Activated T-cell treated with anti-CD3 and anti-CD28 coated beads for 48 hours (primary cell): ENCODE measurements around the gene LRMDA.

Experiments
- DNase-seq: peaks from one replicate; pipeline ENCODE4 v3.0.0-alpha.2; 2020; ENCODE audit warnings: low read depth

The LRMDA gene

DNA sequence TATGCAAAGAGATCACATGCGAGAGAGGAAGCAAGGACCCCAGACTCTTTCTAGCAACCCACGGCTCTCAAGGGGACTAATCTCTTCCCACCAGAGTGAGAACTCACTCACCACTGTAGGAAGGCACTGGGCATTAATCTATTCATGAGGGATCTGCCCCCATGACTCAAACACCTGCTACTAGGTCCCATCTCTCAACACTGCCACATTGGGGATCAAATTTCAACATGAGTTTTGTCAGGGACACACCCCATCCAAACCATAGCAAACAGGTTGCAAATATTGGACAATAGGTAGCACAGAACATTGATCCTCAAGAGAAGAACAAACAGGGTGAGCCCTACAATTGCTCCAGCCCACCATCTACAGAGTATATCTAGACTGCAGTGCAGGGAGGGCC lies 740.6 kb downstream of the LRMDA start:
- DNase-seq, result no peak

DNA sequence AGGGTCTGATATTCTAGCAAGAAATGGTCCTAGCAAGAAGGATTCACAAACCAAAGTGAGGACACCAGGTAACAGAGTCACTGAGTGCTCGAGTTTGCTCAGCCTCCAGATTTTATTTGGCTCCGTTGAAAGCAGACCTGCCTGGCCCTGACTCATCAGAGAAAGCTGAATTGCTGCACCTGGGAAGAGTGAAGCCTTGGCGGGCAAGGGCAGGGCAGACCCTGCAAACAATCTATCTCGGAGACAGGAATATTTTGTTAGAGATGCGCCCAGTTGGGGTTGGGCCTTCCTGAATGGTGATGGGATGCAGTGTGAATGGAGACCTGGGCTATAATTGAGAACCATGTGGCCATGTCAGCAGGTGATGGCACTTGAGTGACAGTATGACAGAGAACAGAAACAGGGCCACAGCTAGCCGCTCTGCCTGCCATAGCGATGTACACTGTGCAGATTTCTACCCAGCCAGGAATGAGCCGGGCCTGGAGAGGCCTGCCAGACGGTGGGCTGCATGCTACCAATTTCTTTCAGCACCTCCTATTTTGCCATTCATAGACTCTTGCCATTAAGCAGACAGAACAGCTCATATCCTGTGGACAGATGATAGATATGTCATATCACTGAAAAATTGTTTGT lies 744.2 kb downstream of the LRMDA start:
- DNase-seq, result no peak

DNA sequence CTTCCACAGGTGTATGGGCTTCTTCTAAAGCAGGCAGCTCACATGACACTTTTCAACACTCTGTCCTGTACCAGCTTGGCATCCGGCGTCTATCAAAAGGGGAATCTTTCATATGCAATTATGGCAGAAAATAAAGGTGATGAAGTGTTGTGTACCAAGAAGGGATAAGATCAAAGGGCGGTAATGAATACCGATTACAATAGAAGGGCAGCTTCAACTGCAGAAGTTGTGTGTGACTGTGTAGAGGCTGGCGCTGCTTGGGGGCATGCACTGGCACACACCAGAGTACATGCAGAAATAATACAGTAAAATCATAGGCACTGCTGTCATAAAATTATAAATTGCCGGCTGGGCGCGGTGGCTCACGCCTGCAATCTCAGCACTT lies 744.7 kb downstream of the LRMDA start:
- no peak for DNase-seq

DNA sequence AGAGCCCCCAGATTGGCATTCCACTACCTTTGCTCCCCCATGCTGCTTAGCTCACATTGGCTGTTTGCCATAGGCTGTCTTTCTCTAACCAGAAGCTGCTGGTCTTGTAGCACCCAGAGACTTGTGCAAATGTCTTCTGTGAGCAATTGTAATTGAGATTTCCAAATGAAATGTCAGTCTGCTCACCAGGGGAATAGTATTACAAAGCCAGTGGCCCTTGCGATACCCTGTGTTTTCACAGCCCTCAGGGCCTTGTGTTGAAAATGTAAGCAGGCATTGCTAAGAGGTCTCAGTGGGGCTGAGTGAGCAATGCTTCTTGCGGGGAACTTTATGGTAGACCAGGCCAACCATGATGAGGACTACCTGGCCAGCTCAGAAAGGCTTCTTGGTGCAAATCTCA lies 746.5 kb downstream of the LRMDA start:
- DNase-seq, result no peak

DNA sequence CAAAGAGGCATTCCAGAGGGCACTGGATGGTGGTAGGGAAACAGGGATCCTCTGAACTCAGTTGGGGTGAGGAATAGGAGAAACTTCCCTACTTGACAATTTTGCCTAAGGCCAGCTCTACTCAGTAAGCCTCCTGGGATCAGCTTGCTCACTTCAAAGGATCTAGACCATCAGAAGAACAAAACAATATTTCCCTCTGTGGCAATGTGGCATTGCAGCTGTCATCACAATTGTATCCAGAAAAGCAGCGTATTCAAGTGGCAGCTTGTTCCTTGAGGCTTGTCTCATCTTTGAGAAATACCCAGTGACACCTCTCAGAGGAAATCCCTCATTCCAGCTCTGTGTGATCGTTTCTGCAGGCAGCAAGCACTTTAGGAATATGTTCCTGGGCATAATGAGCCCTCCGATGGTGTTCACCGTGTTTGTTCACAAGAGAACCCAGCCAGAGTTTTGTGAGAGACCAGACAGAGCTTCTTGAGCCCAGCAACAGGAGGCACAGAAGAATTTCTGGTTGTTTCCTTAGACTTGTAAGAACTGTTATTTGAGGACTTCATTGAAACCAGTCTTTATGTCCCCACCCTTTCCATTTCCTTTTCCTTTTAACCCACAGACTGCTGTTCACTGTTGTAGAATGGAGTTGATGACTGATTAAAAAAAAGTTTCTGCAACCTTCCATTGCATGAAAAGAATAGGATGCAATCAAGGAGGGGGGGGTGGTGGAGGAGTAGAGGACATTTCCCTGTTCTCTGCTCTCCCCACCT lies 747.3 kb downstream of the LRMDA start:
- DNase-seq, result no peak

DNA sequence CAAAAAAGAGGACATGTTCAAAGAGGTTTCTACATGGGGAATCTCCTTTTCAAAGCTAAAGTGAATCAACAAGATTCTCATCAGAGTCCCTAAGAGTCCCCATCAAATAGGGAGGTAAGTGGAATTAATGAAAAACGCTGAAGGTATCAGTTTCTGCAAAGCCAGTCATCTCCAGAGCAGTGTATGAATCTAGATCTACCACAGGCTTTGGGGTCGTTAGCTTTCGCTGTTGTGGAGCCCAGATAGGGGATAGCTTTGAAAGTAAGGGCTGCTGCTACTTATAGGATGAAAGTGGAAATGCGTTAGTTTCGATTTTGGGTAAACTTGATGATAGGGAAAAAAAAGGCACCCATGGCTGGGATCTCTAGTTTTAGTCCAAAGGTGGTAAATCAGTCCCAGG lies 748.4 kb downstream of the LRMDA start:
- DNase-seq, result no peak

DNA sequence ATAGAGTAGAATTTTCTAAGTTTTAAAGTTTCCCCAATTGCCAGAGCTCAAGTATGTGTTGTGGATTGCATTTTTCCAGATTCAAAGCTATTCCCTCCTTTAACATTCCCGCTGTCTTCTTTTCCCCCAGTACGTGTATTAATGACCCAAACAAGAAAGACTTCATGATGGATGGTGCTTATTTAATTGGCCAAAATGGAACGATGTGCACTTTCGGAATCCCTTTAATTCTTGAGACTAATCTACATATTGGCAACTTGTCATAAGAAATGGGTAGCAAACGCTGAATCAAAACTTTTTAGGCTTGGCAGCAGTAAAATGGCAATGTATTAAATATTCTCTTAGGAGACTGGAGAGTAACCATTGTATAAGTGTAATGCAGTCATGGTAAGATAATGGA lies 753.2 kb downstream of the LRMDA start:
- DNase-seq, result no peak

DNA sequence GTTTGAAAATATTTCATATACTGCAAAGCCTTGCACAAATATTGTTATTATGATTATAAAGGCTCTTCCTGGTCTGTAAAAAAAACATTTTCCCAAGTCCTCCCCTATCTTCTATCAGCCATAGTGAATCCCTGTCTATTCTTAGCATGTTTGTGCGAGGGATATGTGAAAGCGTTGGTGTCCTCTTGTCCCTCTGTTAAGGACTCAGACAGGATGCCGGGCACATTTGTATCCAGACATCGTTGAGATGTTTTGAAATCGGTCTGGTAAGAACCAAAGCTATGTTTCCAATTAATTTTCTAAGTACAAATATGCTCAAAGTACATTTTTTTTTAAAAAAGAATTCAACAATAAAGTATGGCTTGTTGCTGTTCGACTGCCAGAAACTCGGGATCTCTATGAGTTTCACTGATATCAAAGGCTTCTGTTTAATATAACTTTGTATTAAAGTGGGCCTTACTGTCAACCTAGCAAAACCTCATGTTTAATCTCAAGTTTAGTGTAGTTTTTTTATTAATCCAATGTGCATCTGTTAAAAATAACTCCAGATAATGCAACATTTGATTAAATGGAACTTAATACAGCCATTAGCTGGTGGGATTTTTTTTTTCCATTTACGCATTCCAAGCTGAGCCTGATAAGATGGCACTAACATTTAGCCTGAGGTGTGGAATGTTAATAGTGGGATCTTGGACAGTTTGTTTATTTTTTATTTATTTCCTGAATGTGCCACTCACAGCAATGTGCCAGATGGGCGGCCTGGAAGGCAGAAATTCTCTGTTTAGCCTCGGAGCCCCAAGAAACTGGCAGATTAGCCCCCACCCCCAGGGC lies 754.3 kb downstream of the LRMDA start:
- no peak for DNase-seq

DNA sequence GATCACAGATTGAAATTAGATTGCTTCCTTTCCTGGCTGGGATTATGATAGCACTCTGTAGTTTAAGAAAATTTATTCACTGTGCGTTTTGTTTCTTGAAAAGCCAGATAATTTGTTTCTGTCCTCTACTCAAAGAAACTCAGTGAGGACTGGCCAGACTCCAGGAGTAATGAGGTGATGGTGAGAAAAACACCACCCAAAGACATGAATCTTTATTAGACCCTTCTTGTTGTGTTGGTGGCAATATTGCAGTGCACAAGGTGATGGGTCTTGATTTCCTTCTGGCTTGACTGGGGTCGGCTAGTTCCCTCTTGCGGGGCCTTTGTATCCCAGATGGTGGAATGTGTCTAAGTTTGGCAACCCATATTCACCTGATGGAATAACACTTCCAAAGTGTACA lies 756.8 kb downstream of the LRMDA start:
- no peak for DNase-seq

DNA sequence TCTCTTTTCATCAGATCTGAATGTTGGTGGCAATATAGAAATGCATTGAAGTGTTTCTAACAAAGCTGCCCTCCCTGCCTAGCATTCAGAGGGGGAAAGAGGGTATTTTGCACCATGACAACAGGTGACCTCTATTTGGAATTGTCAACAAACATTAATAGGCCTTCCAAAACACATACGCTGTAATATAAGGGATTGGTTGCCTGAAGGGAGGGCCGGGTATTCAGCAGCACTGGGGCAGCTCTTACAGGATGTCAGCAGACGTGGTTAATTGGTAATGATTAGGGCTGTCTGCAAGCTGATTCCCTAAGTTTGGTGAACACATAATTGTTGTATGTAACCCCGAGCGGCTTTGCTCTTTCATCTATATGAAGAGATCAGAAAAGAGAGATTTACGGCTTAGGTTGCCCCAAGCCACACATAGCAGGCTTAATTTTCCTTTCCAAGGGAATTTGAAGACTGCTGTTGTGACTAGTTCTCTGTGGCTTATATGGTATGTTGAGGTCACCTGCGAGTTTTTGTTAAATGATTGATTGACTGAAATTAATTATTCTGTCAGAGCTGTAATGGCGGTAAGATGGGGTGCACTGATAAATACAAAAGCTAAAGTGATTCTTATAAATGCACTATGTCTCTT lies 759.3 kb downstream of the LRMDA start:
- no peak for DNase-seq

DNA sequence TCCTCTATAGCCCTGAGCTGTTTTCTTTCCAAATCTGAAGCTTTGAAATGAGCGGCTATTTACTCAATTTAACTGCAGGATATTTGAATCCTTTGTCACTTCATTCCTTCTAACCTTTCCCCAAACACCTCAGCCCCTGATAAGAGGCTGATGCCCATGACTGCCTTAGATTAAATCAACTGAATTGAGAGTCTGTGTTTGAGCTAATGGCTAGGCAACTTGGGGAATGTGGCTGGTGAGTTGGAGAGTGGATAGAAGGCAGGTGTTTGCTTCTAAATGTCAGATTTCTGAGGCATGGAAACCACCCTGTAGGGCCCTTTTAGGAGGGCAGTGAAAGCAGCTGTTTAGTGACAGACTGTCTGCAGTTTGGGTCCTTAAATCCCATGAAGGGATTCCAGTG lies 759.9 kb downstream of the LRMDA start:
- DNase-seq, result no peak

DNA sequence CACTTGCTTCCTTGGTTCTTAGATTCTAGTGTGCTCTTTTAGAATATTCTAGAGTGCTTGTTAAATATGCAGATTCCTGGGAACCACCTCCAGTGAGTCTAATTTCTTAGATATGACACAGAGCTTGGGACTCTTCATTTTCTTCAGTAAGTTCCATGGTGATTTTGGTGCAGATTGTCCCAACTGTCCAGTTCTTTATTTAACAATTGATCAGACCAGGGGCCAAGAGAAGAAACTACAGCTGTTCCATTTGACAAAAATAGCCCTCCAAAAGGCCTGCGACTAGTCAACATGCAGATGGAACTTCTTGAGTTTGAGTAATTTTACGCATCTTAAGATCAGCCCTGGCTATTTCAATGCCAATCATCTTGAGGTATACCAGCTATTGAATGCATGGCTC lies 760.7 kb downstream of the LRMDA start:
- DNase-seq, result no peak

DNA sequence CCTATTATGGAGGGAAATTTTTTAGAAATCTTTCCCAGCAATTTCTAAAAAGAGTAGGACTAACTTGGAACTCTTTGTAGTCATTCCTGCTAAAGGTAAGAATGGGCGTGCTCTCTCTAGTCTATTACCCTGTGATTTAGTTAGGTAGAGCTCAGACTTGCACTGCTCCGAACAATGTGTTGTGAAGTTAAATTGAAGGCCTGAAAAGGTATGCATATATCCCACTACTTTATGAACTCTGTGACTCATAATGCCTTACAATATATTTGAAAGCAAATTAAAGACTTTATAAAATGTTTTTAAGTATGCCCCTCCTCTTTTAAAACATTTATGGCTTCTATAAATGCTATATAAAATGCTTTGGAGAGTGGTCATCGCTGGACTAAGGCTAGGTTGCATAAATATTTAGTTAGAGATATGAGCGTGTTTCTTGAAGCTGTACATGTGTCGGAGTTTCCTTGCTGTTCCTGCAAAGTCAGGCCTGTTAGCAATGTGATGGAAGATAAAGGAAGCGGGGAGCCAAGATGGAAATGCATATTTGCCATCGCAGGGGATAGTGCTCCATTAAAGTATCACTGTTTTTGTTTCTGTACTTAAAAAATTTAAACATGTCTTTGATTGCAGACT lies 761.4 kb downstream of the LRMDA start:
- no peak for DNase-seq

DNA sequence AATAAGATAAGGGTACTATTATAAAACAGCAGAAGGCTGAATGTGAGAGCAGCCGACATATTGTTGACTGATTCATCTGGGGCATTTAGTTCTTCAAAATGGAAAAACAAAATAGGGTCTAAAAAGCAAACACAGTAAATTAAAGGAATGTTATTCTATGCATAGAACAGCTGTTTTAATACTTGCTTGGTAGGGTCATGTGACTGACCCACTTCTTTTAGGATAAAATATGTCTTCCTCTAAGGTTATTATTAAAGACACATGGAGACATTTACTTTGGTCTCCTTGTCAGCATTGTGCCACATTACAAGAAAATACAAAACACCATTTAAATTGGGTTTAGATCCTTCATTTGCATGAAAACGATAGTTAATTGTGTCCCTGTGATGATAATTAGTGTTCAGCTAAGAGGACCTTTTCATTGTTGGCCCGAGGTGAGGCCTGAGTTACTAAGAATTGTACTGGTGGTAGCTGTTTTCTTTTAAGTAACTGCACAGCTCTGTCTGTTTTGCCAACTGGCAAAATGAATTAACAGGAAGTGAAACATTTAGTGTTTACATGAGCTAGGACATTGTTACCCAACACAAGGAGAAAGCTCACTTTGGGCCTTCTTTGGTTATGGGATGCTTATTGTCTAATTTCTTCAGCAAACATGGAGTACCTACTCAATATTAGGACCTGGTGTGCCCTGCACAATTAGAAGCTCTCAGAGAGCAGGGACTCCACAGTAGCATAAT lies 764.4 kb downstream of the LRMDA start:
- DNase-seq, result no peak

DNA sequence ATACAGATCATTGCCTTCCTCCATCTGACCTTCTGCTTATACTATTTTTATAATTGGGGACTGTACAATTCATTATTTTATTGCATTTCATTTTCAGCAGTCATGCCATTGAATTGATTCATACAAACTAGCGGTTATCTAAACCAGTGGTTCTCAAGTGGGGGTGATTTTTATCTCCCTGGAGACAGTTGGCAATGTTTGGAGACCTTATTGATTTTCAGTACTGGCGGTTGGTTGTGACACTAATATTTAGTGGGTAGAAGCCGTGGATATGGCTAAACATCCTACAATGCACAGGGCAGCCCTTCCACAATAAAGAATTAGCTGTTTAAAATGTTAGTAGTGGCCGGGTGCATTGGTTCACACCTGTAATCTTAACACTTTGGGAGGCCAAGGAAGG lies 765.9 kb downstream of the LRMDA start:
- no peak for DNase-seq

DNA sequence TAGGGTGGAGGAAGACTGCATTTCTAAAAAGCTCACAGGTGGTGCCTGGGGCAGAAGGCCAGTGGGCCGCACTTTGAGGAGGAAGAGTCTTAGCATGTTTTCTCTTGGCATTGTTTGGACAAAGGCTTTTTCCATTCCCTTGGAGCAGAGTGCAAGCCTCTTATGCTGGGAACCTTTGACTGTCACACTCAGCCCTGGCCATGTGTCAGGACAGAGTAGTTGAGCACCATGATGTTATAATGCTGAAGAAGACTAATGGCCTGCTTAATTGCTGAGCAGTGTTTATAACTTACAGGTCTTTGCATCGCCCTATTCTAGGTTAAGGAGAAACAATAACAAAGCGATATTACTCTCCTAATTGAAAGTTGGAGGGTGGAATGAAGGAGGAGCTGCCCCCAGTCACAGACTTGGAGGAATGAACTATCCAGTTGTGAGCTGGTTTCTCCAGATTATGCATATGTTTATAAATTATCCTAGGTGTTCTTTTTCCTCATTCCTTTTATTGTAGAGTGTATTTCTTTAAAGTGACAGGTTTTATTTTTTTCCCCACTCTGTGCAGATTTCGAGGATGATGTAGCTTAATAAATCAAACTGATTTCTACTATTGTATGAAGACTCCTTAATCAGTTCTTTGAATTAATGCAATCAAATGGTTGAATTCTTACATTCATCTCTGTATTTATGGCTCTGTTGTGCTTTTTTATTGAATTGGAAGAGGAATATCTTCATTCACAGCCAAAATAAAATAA lies 767.0 kb downstream of the LRMDA start:
- DNase-seq, result no peak

DNA sequence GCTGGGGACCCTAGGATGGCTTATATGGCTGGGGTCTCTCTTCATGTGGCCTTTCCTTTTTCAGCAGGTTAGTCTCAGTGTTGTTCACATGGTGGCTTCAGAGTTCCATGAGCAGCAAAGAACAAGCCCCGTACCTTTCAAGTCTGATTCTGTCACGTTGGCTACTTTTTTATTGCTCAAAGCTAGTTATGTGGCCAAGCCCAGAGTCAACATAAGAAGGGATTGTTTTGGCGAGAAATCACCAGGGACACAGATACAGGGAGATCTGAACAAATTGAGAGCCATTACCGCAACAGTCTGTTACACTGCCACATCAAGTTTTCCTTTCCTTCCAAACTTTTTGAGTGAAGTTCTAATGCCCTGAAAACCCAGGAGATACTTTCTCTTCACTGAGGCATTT lies 770.5 kb downstream of the LRMDA start:
- no peak for DNase-seq

DNA sequence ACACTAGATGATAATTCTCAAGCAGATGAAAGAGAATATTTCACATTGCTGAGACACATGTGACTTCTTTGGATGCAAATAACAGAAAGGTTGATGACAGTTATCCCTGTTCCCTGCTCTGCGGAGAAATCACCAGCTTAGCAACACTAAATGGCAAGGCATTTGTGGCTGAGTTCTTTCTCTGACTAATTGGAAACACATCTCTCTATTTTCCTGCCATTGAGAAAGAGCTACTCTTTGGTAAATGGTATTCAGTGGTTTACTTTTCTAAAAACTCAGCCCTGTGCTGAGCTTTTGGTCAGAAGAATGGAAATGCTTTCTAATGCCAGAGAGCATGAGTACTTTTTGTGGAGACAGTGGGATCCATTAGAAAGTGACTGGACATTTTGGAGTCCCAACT lies 771.4 kb downstream of the LRMDA start:
- DNase-seq, result no peak

DNA sequence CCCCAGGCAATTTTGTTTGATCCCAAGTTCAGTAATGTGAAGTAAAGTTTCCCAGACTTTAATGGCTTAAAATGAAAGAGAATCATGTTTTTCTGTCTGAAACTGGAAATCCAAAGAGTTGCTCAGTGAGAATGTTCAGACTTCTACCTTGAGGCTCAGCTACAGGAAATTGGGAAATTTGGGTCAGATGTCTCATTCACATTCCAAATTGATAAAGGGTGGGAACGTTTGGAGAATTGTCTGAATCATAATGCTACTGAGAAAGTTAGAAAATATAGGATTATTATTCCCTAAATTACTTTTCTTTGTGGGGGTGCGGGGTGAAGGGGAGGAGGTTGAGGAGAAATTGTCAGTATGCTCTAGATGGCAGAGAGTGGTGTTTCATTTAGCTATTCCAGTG lies 773.9 kb downstream of the LRMDA start:
- DNase-seq, result no peak

DNA sequence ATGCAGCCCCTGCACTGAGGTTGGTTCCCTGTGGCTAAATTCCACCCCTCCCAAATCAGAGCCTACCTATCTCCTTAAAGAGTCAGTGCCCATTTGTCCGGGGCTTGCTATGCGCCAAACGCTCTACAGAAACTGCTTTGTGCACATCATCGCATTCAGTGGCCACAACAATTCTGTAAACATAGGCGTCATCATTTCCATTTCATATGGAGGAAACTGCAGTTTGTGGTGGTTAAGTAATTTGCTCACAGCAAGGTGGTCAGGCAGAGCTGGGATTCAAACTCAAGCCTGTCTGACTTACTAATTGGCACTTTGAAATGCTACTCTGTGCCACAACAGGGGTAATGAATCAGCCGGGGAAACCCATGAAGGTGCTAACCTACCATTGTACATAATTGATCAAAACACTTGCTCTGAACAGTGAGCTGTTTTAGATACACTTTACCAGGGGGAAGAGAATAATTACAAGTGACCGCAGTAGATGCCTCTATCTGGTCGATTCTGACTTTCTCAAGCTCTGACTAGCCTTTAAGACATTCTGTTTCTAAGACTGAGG lies 775.5 kb downstream of the LRMDA start:
- no peak for DNase-seq

DNA sequence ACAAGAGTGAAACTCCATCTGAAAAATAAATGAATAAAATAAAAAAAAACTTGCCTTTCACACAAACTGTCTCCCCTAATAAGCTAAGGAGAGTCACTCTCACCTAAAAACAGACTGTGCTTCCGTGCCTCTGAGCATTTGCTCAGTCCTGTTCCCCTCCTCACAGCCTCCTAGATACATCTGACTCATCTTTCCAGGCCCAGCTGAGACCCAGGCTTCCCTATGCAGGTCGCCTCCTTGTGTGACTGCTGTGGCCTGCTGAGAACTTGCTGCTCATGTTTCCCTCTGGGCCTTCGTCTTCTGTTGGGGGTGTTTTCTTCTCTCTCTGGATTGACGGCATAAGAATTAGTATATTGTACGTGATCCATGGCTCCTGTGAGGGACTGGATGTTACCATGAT lies 777.7 kb downstream of the LRMDA start:
- DNase-seq, result no peak
